ENCODE results near the gene MKNK2. TPM values are rescaled to one million over a fixed set of nuclear protein-coding genes. Genes with fewer than 3 reads are reported as not detected.

The MKNK2 gene
- total and polyA plus RNA-seq, 2 donors (not counting 3 experiments of a cell fraction or from before 2014, with no cell fraction given), result 65.1 to 86.1 TPM

GRCh38 chr19:2037651-2038255, 13.3 kb downstream of the MKNK2 start:
- Histone ChIP-seq H3K9ac (replicated peaks; ENCODE audit: extremely low read depth, insufficient read depth, low read length) (no peak overlapping the region), H2AFZ (ENCODE audit: low read depth, low read length) (no peak overlapping the region), H3K27me3 (ENCODE audit: control insufficient read depth in 2 of 2, insufficient read depth in 2 of 2, low read length in 2 of 2) (no peaks in the 10 kb centered on the region), H3K4me1 (ENCODE audit: control insufficient read depth, extremely low read depth, insufficient read depth, low read length) (peaks cover 10% of the 10 kb centered on the region), H3K27ac (ENCODE audit: insufficient read depth, low read depth, low read length) (no peak overlapping the region), H3K36me3 (ENCODE audit: control insufficient read depth in 2 of 2, extremely low read depth in 1 of 2, insufficient read depth in 2 of 2, low read length in 2 of 2) (peaks cover 0 to 38% of the 10 kb centered on the region in 2 experiments), H3K4me2 (ENCODE audit: insufficient read depth, low read length) (no peak overlapping the region), H4K20me1 (replicated peaks; ENCODE audit: control insufficient read depth, extremely low read depth, insufficient read depth, low read length) (no peaks in the 10 kb centered on the region), H3K4me3 (replicated peaks in 1 of 3; ENCODE audit: insufficient read depth in 1 of 3, low read depth in 1 of 3, low read length in 3 of 3) (no peak overlapping the region), H3K79me2 (ENCODE audit: control insufficient read depth, insufficient read depth, low read length) (no peaks in the 10 kb centered on the region), H3K9me3 (replicated peaks; ENCODE audit: control insufficient read depth, insufficient read depth, low read length) (no peaks in the 10 kb centered on the region), H3K9me1 (replicated peaks; ENCODE audit: control insufficient read depth, extremely low read depth, insufficient read depth, low read length) (no peaks in the 10 kb centered on the region)
- DNase-seq (ENCODE audit: low read depth, low spot score), result no peak
- TF ChIP-seq MAX (IDR thresholded peaks at IDR 0.05; ENCODE audit: insufficient read depth, insufficient read length) (no peak), FOS (IDR thresholded peaks at IDR 0.05; ENCODE audit: borderline replicate concordance, insufficient read depth, low read length) (no peak), GATA2 (IDR thresholded peaks at IDR 0.05; ENCODE audit: insufficient read depth, insufficient read length, low read depth, low read length) (no peak), JUN (IDR thresholded peaks at IDR 0.05; ENCODE audit: borderline replicate concordance, insufficient read depth, insufficient read length, low read depth) (no peak), CTCF (IDR thresholded peaks at IDR 0.05; ENCODE audit: extremely low read depth in 1 of 2, insufficient read depth in 1 of 2, low read depth in 1 of 2, low read length in 2 of 2) (no peak), EZH2 (IDR thresholded peaks at IDR 0.05; ENCODE audit: borderline replicate concordance, low read depth, low read length, severe bottlenecking) (no peak), POLR2AphosphoS5 (IDR thresholded peaks at IDR 0.05; ENCODE audit: insufficient read depth, low read depth, low read length) (no peak), MYC (IDR thresholded peaks at IDR 0.05; ENCODE audit: low read depth, low read length) (no peak), POLR2A (IDR thresholded peaks at IDR 0.05; ENCODE audit: low read depth, low read length) (no peak)
- no peak for FAIRE-seq
- intact Hi-C loops (cut with micrococcal nuclease) (no loop called here), dilution Hi-C loops (cut with MboI; ENCODE audit: extremely low pct_ligation_motif_present, low sequenced_read_pairs) (no loop called here)
- BruUV-seq (replicated peaks), result TSS peak; percentile 55
- POLR2A ChIA-PET, result no interaction called here
- CTCF ChIA-PET, result interaction anchor here (0.9 to 1.0 kb wide), 2 partner anchors 18 to 32 kb away, joined by 4 read pairs; no protein-coding TSS in a partner anchor

Measured in endothelial cell of umbilical vein (primary cell).